Limb (tissue), 2 donors: ENCODE measurements around the gene DENND1A.

Experiments used
- DNase-seq, 2 donors: peaks; one replicate each; pipeline ENCODE4 v3.0.0-alpha.2; 2016; ENCODE audit errors: extremely low spot score in 2 of 2

Gene DENND1A

DNA sequence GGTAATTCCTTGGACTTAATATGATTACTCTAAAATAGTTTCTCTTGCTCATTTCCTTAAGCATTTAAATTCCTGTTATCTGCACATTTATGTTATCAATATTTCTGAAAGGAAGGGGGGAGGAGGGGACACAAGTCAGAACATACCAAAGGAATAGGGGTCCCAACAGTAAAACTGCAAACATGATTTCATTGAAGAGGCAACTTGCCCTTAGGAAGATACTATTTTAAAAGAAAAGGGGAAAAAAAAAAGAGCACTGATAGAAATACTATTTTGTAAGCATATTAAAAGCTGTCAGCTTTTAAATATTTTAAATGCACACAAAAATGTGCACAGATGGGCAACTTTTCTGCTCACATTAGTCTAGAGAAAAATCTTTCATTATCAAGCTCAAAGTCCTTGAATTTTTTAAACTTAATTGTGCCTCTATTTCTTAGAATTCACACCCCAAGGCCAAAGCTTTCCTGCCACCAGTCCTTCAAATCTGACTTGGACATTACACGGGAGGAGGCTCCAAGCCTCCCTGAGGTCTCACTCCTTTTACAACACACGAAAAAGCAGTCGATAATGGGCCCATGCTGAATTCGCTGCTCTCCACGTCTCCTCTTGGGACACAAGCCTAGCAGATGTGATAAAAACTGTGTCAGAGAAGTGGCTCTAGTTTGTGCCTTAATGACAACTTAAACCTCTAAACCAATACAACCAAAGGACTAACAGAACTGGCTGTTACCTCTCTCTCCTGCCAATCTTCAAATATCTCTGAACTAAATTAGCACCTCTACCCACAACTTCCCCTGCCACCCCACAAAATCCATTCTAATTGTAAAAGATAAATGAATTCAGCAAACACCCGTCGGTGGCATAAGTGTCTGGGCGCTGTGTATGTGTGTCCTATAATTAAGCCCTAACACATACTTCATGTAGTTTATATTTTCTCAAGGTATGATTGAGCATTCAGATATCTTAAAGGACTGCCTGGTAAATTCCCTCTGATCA lies 154.3 kb downstream of the DENND1A start:
- DNase-seq = no peak

DNA sequence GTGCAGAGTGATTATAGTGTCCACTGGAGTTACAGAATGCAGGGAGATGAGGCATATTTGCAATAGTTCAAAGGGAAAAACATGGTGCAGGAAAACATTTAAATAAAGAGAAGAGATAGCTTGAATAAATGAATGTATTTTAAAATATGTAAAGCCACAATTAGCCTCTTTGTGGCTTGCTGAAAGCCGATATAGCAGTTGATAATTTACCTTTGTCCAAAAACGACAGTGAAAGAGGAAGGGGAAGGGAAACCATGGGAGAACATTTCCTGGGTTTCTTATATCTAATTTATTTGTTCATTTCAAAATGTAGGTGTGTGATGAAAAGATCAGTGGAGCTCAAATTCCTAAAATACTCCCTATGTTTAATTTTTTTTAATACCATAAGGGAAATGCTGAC lies 156.1 kb downstream of the DENND1A start:
- DNase-seq = no peak

DNA sequence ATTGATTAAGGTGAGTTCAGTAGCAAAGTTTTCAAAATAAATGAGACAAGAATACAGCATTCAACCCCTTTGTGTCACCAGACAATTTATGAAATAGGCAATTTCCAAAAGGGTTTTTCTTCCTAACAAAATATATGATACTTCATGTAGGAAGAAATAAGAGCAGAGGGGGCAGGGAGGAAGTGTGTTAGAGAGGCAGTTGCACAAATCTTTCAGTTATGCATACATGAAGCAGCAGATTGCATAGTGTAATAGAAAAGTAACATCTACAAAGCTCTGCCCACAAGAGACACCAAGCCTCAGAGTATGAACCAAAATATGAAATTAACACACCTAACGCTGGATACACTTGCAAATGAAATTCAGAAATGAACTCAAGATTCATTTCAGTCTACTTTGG lies 157.0 kb downstream of the DENND1A start:
- DNase-seq = no peak

DNA sequence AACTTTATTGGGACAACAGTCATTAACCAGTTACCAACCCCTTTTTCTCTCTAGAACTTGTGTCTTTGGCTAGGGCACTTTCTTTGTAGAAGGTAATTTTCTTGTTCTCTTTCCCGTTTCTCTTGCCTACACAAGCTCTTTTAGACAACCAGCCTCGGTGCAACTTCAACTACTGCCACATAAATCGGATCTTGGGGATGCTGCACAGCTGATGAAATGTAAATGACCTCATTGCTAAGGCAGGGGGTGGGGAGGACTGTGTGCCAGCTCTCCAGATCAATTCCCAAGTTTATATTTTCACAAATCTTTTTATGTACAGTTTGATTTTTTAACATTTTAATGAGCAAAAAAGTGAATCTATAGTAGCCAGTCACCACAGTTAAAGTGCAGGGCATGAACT lies 157.6 kb downstream of the DENND1A start:
- no peak for DNase-seq

DNA sequence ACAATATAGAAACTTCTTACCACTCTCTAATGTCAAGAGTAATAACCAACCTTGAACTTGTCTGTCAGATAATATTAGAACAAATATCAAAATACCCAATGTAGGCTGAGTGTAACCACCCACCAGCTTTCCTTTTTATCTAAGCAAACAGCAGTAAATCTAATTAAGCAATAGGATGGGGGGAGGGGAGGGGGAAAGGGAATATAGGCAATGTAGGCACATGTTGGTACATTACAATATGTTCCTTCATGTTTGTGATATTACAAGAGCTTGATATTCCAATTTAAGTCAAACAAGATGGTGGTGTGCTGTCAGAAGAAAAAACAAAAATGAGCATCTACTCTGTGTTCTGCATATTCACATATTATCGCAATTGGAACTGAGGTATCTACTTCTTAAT lies 158.2 kb downstream of the DENND1A start:
- DNase-seq = no peak

DNA sequence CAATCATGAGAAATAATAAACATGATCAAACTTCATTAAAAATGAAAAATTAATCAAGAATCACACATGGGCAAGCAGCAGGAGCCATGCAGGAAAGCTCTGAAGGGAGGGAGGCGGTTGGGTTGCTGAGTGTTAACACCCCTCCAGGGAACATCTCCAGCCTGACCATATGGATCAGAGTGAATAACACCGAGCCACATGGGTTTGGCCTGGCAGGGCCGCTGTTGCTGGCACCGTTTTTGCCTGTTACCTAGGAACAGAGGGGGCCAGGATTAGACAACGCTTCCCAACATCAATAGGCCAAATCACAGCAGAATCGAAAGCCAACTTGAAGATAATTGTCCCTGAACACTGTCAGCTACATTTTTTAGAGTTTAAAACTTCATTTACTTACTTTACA lies 160.2 kb downstream of the DENND1A start:
- DNase-seq = no peak

DNA sequence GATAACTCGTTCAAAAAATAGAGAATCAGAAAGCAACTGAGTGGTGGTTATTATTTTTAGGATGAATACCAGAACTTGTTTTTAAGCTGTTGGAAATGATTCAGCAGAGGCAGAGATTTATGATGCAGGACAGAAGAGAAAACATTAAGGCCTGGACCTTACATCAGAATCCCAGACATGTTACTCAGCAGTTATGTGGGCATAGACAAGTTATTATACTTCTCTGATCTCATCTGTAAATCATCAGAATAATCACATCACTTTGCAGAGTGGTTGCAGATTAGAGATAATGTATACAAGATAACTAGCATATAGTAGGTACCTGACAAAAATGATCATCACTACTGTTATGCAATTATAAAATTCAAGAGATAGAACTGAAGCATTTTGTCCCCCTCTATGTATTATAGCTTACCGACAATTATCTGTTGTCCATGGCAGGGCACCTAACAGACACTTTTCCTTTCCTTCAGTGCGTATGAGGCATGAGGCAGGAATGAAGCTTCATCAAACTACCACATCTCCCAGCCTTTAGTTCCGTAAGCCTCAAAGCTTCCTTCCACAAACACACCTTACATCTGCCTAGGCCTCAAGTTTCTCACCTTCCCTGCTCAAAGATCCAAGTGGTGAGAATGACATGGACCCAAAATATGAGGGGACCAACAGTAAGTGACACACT lies 165.9 kb downstream of the DENND1A start:
- no peak for DNase-seq

DNA sequence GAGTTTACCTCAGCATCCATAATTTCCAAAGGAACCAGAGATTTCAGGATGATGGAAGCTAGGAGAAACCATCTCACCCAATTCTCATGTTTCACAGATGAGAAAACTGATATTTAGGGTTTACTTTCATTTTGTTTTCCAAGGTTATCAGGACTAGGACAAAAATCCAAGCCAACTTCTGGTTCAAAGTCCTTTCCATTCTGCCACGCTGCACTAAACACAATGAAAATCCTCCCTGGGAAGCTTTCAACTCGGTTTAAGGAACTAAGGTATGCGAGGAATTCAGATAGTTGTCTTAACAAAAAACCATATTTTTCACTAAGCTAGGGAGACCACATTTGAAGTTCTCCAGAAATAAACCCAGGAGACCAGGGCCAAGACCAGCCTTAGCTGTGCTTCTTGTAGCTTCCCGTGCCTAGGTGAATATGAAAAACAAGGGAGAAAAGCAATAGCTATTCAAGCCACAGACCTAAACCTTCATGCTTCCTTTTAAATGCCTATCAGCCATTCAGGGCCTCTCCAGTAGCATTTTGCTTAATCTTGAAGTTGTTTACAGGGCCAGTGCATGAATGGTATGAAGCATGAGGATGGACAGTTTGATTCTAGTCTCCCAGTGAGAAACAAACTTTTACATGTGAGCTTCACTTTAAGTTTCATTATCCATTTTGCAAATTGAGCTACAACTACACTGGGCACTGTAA lies 167.9 kb downstream of the DENND1A start:
- no peak for DNase-seq

DNA sequence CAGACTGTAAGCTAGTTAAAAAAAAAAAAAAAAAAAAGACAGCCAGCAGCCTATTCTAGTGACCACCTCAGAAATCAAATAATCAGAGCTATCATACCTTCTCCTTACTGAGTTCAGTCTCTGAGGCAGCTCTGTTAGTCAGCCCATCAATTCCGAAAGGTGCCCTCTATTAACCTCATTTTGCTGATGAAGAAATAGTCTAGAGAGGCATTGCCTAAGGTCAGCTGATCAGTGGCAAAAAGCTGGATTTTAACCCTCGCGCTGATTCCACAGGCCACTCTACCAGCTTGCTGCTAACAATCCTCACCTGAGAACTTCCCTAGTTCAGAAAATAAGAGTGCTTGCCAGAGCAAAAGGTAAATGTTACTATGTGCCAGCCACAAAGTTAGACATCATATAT lies 172.0 kb downstream of the DENND1A start:
- DNase-seq = no peak

DNA sequence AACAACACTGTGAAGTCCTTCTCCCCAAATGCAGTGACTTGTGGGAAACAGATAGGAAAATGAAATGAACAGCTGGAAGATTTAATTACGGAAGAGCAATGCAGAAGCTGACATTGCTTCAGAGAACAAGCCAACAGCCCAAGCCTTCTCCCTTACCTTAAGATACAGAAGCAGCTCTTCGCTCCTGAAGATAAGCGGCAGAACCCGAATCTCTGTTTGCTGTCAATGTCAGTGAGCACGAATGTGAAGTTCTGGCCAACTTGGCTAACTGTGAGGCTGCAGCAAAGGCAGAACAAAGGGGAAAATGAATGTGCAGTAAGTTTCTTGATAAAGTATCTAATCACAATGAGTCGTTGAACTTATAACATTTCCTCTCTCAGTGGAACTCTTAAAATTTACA lies 172.4 kb downstream of the DENND1A start:
- DNase-seq = no peak

DNA sequence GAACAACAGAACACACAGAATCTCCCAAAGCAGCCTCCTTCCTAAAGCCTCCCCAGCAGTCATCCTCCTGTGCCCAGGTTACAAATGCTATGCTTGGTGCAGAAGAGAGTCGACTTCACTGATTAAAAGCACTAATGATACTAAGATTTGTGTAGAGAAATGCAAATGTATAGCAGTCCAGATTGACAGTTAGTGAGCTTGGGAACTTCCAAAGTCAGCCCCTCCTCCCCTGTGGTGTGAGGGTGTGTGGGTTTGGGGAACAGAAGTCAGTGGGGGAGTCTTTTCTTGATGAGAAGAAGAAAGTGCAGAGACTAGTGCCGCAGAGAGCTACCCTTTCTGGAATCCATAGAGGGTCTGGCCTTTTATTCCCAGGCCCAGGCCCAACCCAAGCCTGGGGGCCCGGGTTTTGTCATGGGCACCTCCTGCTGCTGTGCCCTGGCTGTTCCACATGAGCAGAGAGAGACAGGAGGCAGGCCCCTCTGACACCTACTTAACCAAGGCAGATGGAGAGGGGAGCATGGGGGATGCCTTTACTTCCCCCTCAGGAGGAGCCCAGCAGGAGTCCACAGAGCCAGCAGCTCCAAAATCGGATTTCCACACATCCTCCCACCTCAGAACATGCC lies 173.3 kb downstream of the DENND1A start:
- no peak for DNase-seq

DNA sequence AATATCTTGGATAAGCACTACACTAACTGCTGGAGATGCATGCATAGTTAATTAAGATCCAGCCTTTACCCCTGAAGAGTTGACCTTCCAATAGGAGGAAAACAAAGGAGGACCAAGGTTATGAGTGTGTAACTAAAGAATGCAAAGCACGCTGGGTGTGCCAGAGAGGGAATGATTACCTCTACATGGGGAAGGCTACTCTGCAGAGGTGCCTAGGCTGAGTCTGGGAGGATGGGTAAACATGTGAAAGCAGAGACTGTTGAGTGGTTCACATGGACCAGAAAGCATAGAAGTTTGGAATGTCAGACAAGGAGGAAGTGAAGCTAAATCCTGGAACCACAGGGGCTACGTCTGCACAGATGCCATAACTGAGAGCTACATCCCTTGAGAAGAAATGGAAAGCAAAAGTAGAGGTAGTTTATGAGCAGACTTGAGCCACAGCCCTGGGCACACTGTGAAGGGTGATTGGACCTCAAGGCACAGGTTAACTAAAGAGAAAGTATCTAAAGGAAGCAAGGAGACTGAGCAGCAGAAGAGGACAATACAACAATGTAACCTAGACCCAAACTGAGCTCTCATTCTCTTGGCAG lies 176.2 kb downstream of the DENND1A start:
- no peak for DNase-seq

DNA sequence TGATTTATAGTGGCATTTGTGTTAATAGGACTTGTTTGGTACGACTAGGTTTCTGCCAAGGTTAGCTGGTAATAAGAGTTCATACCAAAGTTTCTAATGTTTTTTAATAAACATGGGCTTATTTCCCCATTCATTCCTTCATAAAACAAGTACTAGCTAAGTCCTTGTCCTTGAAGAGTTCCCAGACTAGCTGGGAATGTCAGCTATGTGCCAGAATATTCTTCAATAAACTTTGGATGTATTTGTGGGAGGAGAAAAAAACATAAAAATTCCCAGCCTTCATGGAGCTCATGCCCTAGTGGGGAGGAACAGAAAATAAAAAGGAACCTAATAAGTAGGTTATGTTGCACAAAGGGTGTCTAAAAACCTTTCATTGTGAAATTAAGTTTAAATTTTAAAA lies 176.9 kb downstream of the DENND1A start:
- DNase-seq = no peak

DNA sequence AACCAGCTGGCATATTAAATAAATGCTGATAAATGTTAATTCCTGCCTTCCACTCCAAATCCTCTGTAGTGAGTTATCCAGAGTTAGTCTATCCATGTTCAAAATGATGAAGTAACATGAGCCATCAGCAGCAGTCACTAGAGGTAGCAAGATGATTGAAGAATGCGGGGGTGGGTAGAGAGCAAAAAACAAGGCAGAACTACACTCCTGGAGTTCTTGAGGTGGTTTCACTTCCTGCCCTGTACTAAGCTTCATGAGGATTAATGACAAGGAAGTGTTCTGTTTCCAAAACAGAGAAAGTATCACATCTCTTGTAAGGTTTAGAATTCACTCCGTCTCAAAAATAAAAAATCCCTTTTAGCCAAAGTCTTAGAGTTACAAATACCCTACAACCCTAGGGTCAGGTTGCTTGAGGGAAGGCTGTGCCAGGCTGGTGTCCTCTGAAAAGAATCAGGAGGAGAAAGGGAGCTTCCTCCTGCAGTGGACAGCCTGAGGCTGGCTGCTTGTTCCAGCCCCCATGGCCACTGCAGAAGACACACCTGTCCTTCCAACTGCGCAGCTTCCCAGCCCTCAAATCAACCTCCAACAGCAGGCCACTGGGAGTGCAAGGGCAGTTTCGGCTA lies 180.2 kb downstream of the DENND1A start:
- DNase-seq = no peak

DNA sequence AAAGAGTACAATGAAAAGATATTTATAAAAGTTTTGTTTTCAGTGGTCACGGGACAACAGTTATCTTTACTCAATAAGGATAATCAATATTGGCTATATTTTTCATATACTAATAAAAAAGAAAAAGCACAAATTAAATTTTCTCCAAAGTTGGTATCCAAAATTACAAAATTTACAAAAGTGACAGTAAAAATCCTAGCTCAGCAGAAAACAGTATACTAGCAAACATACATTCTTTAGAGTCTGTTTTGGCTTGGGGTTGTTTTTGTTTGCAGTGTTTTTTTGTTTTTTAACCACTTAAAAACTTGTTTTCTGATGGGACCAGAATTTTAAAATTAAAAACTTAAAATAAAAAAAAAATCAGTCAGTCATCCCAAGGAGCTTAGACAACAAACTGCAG lies 183.2 kb downstream of the DENND1A start:
- DNase-seq = no peak

DNA sequence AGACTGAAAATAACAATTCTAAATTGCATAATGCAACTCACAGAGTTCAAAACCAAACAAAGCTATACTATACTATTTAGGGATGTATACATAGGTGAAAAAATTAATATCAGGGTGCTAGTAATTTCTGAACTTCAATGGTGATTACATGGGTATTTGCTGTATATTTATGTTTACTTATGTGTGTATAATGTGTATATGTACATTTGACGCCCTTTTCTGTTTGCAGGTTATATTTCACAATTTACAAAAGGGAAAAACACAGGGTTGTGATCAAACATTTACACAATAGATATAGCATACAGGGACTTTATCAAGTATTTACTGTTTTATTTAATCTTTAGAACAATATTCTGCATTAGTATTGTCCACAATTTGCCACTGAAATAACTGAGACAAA lies 184.0 kb downstream of the DENND1A start:
- no peak for DNase-seq

DNA sequence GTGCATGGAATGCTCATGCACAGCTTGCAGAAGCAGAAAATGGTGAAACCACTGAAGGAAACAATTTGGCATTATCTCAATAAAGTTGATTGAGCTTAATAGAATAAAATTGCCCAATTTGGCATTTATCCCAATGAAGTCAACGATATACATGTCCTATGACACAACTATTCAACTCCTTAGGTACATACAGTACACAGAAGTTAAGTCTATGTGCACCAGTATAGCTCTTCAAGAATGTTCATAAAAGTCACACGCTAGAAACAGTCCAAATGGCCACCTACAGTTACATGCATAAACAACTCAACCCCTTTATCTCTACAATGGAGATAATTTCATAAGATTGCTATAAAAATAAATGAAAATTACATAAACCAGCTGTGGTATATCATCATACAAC lies 184.5 kb downstream of the DENND1A start:
- no peak for DNase-seq

DNA sequence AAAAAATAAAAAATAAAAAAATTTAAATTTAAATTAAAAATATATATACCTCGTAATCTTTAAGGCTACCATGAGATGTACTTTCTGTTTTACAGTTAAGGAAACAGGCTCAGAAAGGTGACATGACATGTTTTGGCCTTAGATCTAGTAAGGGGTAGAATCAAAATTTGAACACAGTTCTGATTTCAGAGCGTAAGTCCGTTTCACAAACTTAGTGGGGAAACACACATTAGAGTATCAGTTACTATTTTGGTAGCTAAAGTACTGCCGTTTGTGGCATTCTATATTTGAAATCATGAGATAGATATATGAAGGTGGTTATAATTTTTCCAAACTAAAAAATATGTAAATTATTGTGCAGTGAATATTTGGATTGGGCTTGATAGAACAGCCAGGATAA lies 186.2 kb downstream of the DENND1A start:
- no peak for DNase-seq

DNA sequence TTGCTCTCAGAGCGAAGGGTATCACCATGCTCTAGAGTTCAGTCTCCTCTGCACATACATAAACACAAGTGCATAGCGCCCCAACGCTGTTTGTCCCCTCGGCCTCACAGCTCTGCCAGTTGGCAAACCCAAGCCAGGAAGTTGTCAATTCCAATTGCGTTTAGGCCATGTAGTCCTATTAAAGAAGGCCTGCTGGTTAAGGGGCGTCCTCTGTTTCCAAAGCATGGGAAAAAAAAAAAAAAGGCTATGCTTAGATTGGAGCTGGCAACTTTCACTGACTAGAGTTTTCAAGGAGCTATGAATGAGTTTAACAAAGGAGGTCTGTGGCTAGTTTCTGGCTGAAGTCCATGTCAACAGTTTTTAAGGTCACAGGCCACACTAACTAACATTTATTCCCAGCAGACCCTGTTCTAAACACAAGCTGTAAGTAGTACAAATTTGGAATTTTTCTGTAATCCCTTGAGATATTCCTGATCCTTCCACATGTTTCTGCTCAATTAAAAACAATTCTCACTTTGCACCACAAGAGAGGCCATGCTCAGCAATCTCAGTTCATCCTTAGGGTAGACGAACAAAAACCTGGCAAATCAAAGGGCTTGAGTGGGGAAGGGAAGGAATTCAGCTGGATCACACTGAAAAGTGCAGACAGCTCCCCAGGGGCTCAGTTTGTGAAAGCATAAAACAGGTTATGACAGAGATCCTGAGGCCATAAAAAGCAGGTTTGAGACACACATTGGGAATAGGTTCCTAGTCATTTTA lies 187.7 kb downstream of the DENND1A start:
- peak; percentile 45 to 66 for DNase-seq

DNA sequence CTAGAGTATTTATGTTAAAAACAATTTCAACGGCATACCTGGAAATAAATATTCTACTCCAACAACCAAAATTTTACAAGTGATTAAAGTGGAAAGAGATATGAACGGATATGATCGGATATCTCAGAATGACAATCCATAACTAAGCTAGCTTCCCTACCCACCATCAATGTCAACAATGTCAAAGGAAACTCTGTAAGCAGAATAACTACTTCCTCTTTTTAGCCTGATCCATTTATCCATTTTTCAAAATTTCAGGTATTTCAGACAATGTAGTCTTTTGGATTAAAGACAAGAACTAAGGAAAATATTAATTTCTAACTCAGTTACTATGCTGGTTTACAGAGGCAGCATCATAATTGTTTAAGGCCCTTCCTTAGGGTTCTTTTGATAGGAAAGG lies 188.7 kb downstream of the DENND1A start:
- no peak for DNase-seq
